GM12878 (cell line): ENCODE data around the gene ARHGAP19. TPM values are rescaled to one million over a fixed set of nuclear protein-coding genes. Genes with fewer than 3 reads are reported as not detected.

Experiments used
- BMI1 ChIP-seq: fragments of 450-650 bp; IDR thresholded peaks from 2 replicates; pipeline ENCODE4 v1.6.1; 2016; ENCODE audit warnings: mild to moderate bottlenecking, moderate library complexity, borderline replicate concordance
- E2F4 ChIP-seq: IDR thresholded peaks from 2 replicates; pipeline ENCODE4 v1.6.1; 2012; ENCODE audit warnings: low read depth, low read length, improper control_type of control experiment
- HSF1 ChIP-seq: fragments of 150-350 bp; IDR thresholded peaks from 2 replicates; pipeline ENCODE4 v1.6.1; 2014; ENCODE audit warnings: mild to moderate bottlenecking, low read depth, low read length
- KDM1A ChIP-seq: fragments of 200-600 bp; sonication (generic); IDR thresholded peaks from 2 replicates; pipeline ENCODE4 v1.6.1; 2016; ENCODE audit warnings: borderline replicate concordance
- MTA2 ChIP-seq: fragments of 450-650 bp; IDR thresholded peaks from 2 replicates; pipeline ENCODE4 v1.6.1; 2016; ENCODE audit warnings: low read depth, mild to moderate bottlenecking, moderate library complexity
- MYB ChIP-seq: fragments of 150-350 bp; IDR thresholded peaks from 2 replicates; pipeline ENCODE4 v1.6.1; 2014; ENCODE audit warnings: mild to moderate bottlenecking, low read depth, low read length, borderline replicate concordance
- PAX5 ChIP-seq: IDR thresholded peaks from 2 replicates; pipeline ENCODE4 v1.6.1; 2011; ENCODE audit warnings: low read depth, low read length, borderline replicate concordance
- POLR2AphosphoS5 ChIP-seq: IDR thresholded peaks from 2 replicates; pipeline ENCODE4 v1.6.1; 2011; ENCODE audit warnings: mild to moderate bottlenecking, low read length, inconsistent platforms
- RCOR1 ChIP-seq: conservative IDR thresholded peaks from 2 replicates; pipeline ENCODE4 v1.6.1; 2012; ENCODE audit warnings: low read depth, low read length, improper control_type of control experiment
- RELA ChIP-seq: fragments of 450-650 bp; IDR thresholded peaks from 2 replicates; pipeline ENCODE4 v1.8.0; 2014; ENCODE audit warnings: borderline replicate concordance; ENCODE audit not compliant: partially characterized antibody
- RFX5 ChIP-seq: IDR thresholded peaks from 2 replicates; pipeline ENCODE4 v1.6.1; 2011; ENCODE audit warnings: low read depth, low read length, improper control_type of control experiment
- SMC3 ChIP-seq: IDR thresholded peaks from 2 replicates; pipeline ENCODE4 v1.6.1; 2011; ENCODE audit warnings: low read length, improper control_type of control experiment, borderline replicate concordance
- SRF ChIP-seq, 2 experiments: IDR thresholded peaks; 2 replicates each; pipeline ENCODE4 v1.6.1; 2011; ENCODE audit warnings: low read depth in 2 of 2, low read length in 2 of 2, mild to moderate bottlenecking in 1 of 2, moderate library complexity in 1 of 2
- TAF1 ChIP-seq: IDR thresholded peaks from 2 replicates; pipeline ENCODE4 v1.6.1; 2011; ENCODE audit warnings: mild to moderate bottlenecking, low read depth, low read length, borderline replicate concordance
- TCF3 ChIP-seq: IDR thresholded peaks from 2 replicates; pipeline ENCODE4 v1.6.1; 2012; ENCODE audit warnings: low read depth, mild to moderate bottlenecking, low read length, borderline replicate concordance; ENCODE audit not compliant: insufficient read depth
- ZBED1 ChIP-seq: IDR thresholded peaks from 2 replicates; pipeline ENCODE4 v1.6.1; 2016; ENCODE audit warnings: borderline replicate concordance
- polyA plus RNA-seq, 11 experiments: library from polyadenylated mRNA; depleted of rRNA in 4 of 11; unstranded in 6 of 11; stranded (reverse) in 5 of 11; fragments of >200 nt; fragmentation: Nextera tagmentation in 4 of 11; fragmentation: Illumina TruSeq in 1 of 11; extraction: Ambion mirVana in 4 of 11; extraction: Trizol in 1 of 11; gene quantifications; 1 replicate in 1 of 11; 2 replicates in 10 of 11; pipeline versions ENCODE4 v1.2.1 to v1.2.3, GENCODE V29; 2011 to 2016; ENCODE audit warnings: inconsistent platforms in 2 of 11, missing spikeins in 2 of 11, low read depth in 1 of 11
- total RNA-seq, 4 experiments: library from RNA; depleted of rRNA in 3 of 4; stranded (reverse); fragments of >200 nt in 3 of 4; fragmentation: Illumina TruSeq in 1 of 4; extraction: Trizol in 1 of 4; gene quantifications; 2 replicates each; pipeline versions ENCODE4 v1.2.1 to v1.2.3, GENCODE V29; 2013 to 2021
- TF ChIP-seq, protein P1 (sequence below): IDR thresholded peaks from 2 replicates; pipeline ENCODE4 v1.6.1; 2011; ENCODE audit warnings: borderline replicate concordance, low read depth, mild to moderate bottlenecking, moderate library complexity, low read length; ENCODE audit not compliant: insufficient read depth, poor library complexity, severe bottlenecking
- TF ChIP-seq, protein P2 (sequence below): fragments of 450-650 bp; IDR thresholded peaks from 2 replicates; pipeline ENCODE4 v1.6.1; 2016; ENCODE audit warnings: mild to moderate bottlenecking, moderate library complexity, borderline replicate concordance
- TF ChIP-seq, protein P3 (sequence below): fragments of 450-650 bp; IDR thresholded peaks from 2 replicates; pipeline ENCODE4 v1.6.1; 2017; ENCODE audit warnings: mild to moderate bottlenecking

ARHGAP19 gene
- total and polyA plus RNA-seq, 10 of the 15 experiments (the other 5 are each of a cell fraction or from before 2014, with no cell fraction given), result 13.3 to 40.7 (median 22.6) TPM

GRCh38 chr10:97318772-97319651 lies 26.6 kb upstream of the ARHGAP19 start, which contains the start of gene FRAT1 (continued):
- TF ChIP-seq, protein P1, sequence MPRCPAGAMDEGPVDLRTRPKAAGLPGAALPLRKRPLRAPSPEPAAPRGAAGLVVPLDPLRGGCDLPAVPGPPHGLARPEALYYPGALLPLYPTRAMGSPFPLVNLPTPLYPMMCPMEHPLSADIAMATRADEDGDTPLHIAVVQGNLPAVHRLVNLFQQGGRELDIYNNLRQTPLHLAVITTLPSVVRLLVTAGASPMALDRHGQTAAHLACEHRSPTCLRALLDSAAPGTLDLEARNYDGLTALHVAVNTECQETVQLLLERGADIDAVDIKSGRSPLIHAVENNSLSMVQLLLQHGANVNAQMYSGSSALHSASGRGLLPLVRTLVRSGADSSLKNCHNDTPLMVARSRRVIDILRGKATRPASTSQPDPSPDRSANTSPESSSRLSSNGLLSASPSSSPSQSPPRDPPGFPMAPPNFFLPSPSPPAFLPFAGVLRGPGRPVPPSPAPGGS, result no peak
- no peak for TF ChIP-seq KDM1A
- TF ChIP-seq E2F4, result no peak
- 0 out of 2 replicates have a peak, but pooled peaks have one; percentile 8 for TF ChIP-seq PAX5
- no peak for TF ChIP-seq TCF3
- TF ChIP-seq RELA, result peak; percentile 73
- no peak for TF ChIP-seq TAF1
- no peak for TF ChIP-seq SRF (IDR thresholded peaks at IDR 0.05; ENCODE audit: low read depth in 2 of 2, low read length in 2 of 2)
- no peak for TF ChIP-seq MYB
- TF ChIP-seq, protein P2, sequence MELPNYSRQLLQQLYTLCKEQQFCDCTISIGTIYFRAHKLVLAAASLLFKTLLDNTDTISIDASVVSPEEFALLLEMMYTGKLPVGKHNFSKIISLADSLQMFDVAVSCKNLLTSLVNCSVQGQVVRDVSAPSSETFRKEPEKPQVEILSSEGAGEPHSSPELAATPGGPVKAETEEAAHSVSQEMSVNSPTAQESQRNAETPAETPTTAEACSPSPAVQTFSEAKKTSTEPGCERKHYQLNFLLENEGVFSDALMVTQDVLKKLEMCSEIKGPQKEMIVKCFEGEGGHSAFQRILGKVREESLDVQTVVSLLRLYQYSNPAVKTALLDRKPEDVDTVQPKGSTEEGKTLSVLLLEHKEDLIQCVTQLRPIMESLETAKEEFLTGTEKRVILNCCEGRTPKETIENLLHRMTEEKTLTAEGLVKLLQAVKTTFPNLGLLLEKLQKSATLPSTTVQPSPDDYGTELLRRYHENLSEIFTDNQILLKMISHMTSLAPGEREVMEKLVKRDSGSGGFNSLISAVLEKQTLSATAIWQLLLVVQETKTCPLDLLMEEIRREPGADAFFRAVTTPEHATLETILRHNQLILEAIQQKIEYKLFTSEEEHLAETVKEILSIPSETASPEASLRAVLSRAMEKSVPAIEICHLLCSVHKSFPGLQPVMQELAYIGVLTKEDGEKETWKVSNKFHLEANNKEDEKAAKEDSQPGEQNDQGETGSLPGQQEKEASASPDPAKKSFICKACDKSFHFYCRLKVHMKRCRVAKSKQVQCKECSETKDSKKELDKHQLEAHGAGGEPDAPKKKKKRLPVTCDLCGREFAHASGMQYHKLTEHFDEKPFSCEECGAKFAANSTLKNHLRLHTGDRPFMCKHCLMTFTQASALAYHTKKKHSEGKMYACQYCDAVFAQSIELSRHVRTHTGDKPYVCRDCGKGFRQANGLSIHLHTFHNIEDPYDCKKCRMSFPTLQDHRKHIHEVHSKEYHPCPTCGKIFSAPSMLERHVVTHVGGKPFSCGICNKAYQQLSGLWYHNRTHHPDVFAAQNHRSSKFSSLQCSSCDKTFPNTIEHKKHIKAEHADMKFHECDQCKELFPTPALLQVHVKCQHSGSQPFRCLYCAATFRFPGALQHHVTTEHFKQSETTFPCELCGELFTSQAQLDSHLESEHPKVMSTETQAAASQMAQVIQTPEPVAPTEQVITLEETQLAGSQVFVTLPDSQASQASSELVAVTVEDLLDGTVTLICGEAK, result no peak
- no peak for TF ChIP-seq MTA2
- no peak for TF ChIP-seq SMC3
- TF ChIP-seq RFX5, result no peak
- TF ChIP-seq, protein P3, sequence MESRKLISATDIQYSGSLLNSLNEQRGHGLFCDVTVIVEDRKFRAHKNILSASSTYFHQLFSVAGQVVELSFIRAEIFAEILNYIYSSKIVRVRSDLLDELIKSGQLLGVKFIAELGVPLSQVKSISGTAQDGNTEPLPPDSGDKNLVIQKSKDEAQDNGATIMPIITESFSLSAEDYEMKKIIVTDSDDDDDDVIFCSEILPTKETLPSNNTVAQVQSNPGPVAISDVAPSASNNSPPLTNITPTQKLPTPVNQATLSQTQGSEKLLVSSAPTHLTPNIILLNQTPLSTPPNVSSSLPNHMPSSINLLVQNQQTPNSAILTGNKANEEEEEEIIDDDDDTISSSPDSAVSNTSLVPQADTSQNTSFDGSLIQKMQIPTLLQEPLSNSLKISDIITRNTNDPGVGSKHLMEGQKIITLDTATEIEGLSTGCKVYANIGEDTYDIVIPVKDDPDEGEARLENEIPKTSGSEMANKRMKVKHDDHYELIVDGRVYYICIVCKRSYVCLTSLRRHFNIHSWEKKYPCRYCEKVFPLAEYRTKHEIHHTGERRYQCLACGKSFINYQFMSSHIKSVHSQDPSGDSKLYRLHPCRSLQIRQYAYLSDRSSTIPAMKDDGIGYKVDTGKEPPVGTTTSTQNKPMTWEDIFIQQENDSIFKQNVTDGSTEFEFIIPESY, result no peak
- TF ChIP-seq HSF1, result no peak
- no peak for TF ChIP-seq ZBED1
- TF ChIP-seq POLR2AphosphoS5, result no peak
- no peak for TF ChIP-seq BMI1
- no peak for TF ChIP-seq RCOR1
